Karpas-422 (cell line): ENCODE results near the gene FKTN. TPM values are rescaled to one million over a fixed set of nuclear protein-coding genes. Genes with fewer than 3 reads are reported as not detected.

Experiments used
- DNase-seq: peaks from one replicate; pipeline ENCODE4 v3.0.0-alpha.2; 2015
- H2AFZ ChIP-seq: fragments of 200-600 bp; sonication (generic); 2 replicates; pipeline ENCODE4 v1.6.1; 2014; ENCODE audit warnings: antibody characterized with exemption, low read length, mixed read lengths
- H3K27ac ChIP-seq: fragments of 200-600 bp; sonication (generic); 2 replicates; pipeline ENCODE4 v1.5.1; 2014; ENCODE audit warnings: mild to moderate bottlenecking, low read length, moderate library complexity
- H3K27me3 ChIP-seq: fragments of 200-600 bp; sonication (generic); 2 replicates; pipeline ENCODE4 v1.6.1; 2014; ENCODE audit warnings: low read length, mixed read lengths
- H3K36me3 ChIP-seq: fragments of 200-600 bp; sonication (generic); 2 replicates; pipeline ENCODE4 v1.6.1; 2014; ENCODE audit warnings: low read length, mixed read lengths; ENCODE audit not compliant: insufficient read depth
- H3K4me1 ChIP-seq: fragments of 200-600 bp; sonication (generic); 2 replicates; pipeline ENCODE4 v1.6.1; 2014; ENCODE audit warnings: mild to moderate bottlenecking, low read length, mixed read lengths
- H3K4me2 ChIP-seq: fragments of 200-600 bp; sonication (generic); 2 replicates; pipeline ENCODE4 v1.6.1; 2014; ENCODE audit warnings: low read length, low read depth, mild to moderate bottlenecking; ENCODE audit not compliant: poor library complexity, severe bottlenecking
- H3K4me3 ChIP-seq: fragments of 200-600 bp; sonication (generic); 2 replicates; pipeline ENCODE4 v1.5.1; 2014; ENCODE audit warnings: mild to moderate bottlenecking, antibody characterized with exemption, low read length, mixed read lengths
- H3K79me2 ChIP-seq: fragments of 200-600 bp; sonication (generic); 2 replicates; pipeline ENCODE4 v1.6.1; 2014; ENCODE audit warnings: mild to moderate bottlenecking, low read length, mixed read lengths
- H3K9ac ChIP-seq: fragments of 200-600 bp; sonication (generic); 2 replicates; pipeline ENCODE4 v1.6.0; 2014; ENCODE audit warnings: low read length
- H3K9me2 ChIP-seq: fragments of 200-600 bp; sonication (generic), shearing (Covaris generic); replicated peaks from 2 replicates; pipeline ENCODE4 v1.6.0; 2014; ENCODE audit warnings: mild to moderate bottlenecking, low read length, moderate library complexity; ENCODE audit not compliant: insufficient read depth
- H3K9me3 ChIP-seq: fragments of 300-700, 200-600 bp; sonication (generic); 2 replicates; pipeline ENCODE4 v1.6.1; 2014; ENCODE audit warnings: low read length, mixed read lengths
- H4K20me1 ChIP-seq: fragments of 200-600 bp; sonication (generic); 2 replicates; pipeline ENCODE4 v1.6.1; 2014; ENCODE audit warnings: mild to moderate bottlenecking, antibody characterized with exemption, low read length, low read depth; ENCODE audit not compliant: insufficient read depth
- total RNA-seq: library from RNA; depleted of rRNA; stranded (reverse); fragments of >200 nt; shearing (Covaris generic); gene quantifications from 2 replicates; pipeline ENCODE4 v1.2.3, GENCODE V29; 2014; ENCODE audit warnings: low replicate concordance

The FKTN gene
- total RNA-seq, 1 experiment from 2014 or later, result 22.0 TPM

- Histone ChIP-seq H3K79me2 (no peaks in the 10 kb centered on the region), H3K4me1 (peaks cover 94% of the 10 kb centered on the region), H3K36me3 (no peaks in the 10 kb centered on the region), H3K9me2 (no peaks in the 10 kb centered on the region), H3K4me2 (no peak overlapping the region), H3K27ac (peak overlapping the region; percentile 98), H3K9me3 (no peaks in the 10 kb centered on the region), H3K4me3 (no peak overlapping the region), H4K20me1 (no peaks in the 10 kb centered on the region), H2AFZ (0 out of 2 replicates have a peak overlapping the region, but pooled peaks have one; percentile 17), H3K9ac (peak overlapping the region; percentile 14; the same call in 1 of the 2 replicates), H3K27me3 (no peaks in the 10 kb centered on the region)
- no peak for DNase-seq
Measured at GRCh38 chr9:105676351-105676923, 118.5 kb downstream of the FKTN start.

DNA sequence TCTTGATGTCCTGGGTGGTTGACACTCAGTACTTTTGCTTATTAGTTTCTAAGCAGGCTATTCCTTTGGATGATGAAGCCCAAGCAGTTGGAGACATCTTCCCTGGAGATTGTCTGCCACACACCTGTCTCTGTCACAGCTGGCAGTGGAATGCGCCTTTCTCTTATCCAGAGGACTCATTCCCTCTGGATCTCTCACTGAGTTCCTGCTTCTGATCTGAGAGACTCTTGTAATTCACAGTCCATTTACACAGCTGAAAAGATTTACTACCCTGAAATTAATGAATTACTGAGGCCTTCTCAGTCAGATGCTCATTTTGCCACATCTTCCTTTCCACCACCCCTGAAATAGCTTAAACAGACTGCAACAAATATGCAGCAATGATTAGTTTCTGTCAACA is 120.2 kb downstream of the FKTN start:
- H3K27me3 ChIP-seq, result no peaks in the 10 kb centered on the region
- no peak for DNase-seq
- no peaks in the 10 kb centered on the region for H3K36me3 ChIP-seq
- H3K9me3 ChIP-seq, result no peaks in the 10 kb centered on the region
- no peak overlapping the region for H3K4me3 ChIP-seq
- peak overlapping the region; percentile 98 for H3K27ac ChIP-seq
- H3K4me1 ChIP-seq, result peaks cover 83% of the 10 kb centered on the region
- peak overlapping the region; percentile 34 for H3K9ac ChIP-seq
- H3K79me2 ChIP-seq, result no peaks in the 10 kb centered on the region
- H2AFZ ChIP-seq, result 0 out of 2 replicates have a peak overlapping the region, but pooled peaks have one; percentile 33
- no peaks in the 10 kb centered on the region for H3K9me2 ChIP-seq
- H3K4me2 ChIP-seq, result peak overlapping the region; percentile 35
- no peaks in the 10 kb centered on the region for H4K20me1 ChIP-seq

DNA sequence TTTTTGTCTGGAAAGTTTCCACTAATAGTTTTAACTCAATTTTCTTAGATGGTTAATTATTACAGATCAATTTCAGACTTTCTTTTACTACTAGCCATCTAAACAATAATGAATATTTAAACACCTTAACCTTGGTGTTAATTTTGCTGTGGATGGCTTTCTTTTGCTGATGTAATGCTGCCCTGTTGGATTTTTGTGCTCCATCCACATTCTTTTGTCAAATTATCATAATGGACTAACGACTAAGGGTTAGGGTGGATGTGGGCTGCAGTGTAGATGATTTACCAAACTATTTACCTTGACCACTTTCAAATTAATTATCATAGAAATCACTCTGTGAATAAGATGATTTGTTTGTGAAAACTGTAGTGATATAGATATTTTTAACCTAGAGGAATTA is 120.8 kb downstream of the FKTN start:
- Histone ChIP-seq H3K27ac (peak overlapping the region; percentile 98), H3K4me2 (peak overlapping the region; percentile 35), H3K36me3 (no peaks in the 10 kb centered on the region), H3K9ac (peak overlapping the region; percentile 34), H4K20me1 (no peaks in the 10 kb centered on the region), H3K9me2 (no peaks in the 10 kb centered on the region), H3K4me1 (peaks cover 80% of the 10 kb centered on the region), H3K79me2 (no peaks in the 10 kb centered on the region), H3K9me3 (no peaks in the 10 kb centered on the region), H2AFZ (0 out of 2 replicates have a peak overlapping the region, but pooled peaks have one; percentile 33), H3K4me3 (no peak overlapping the region), H3K27me3 (no peaks in the 10 kb centered on the region)
- DNase-seq, result no peak

- H3K4me2 ChIP-seq, result peak overlapping the region; percentile 35
- H3K79me2 ChIP-seq, result no peaks in the 10 kb centered on the region
- no peak overlapping the region for H3K4me3 ChIP-seq
- H3K27me3 ChIP-seq, result no peaks in the 10 kb centered on the region
- peaks cover 80% of the 10 kb centered on the region for H3K4me1 ChIP-seq
- H3K27ac ChIP-seq, result peak overlapping the region; percentile 98
- DNase-seq, result peak; percentile 67
- no peaks in the 10 kb centered on the region for H4K20me1 ChIP-seq
- H3K36me3 ChIP-seq, result no peaks in the 10 kb centered on the region
- peak overlapping the region; percentile 34 for H3K9ac ChIP-seq
- H2AFZ ChIP-seq, result no peak overlapping the region
- H3K9me2 ChIP-seq, result no peaks in the 10 kb centered on the region
- no peaks in the 10 kb centered on the region for H3K9me3 ChIP-seq
Measured at GRCh38 chr9:105679257-105680022, 121.5 kb downstream of the FKTN start.

GRCh38 chr9:105681313-105681712 is 123.4 kb downstream of the FKTN start:
- peak overlapping the region; percentile 98 for H3K27ac ChIP-seq
- peaks cover 80% of the 10 kb centered on the region for H3K4me1 ChIP-seq
- H4K20me1 ChIP-seq, result no peaks in the 10 kb centered on the region

GRCh38 chr9:105681724-105682123 is 123.8 kb downstream of the FKTN start:
- H3K4me2 ChIP-seq, result peak overlapping the region; percentile 55
- no peaks in the 10 kb centered on the region for H3K9me3 ChIP-seq
- H3K9ac ChIP-seq, result 0 out of 2 replicates have a peak overlapping the region, but pooled peaks have one; percentile 11
- H3K4me3 ChIP-seq, result no peak overlapping the region
- H3K36me3 ChIP-seq, result no peaks in the 10 kb centered on the region
- peak overlapping the region; percentile 98 for H3K27ac ChIP-seq
- no peaks in the 10 kb centered on the region for H3K27me3 ChIP-seq
- H3K79me2 ChIP-seq, result no peaks in the 10 kb centered on the region
- peaks cover 76% of the 10 kb centered on the region for H3K4me1 ChIP-seq
- no peaks in the 10 kb centered on the region for H4K20me1 ChIP-seq
- no peaks in the 10 kb centered on the region for H3K9me2 ChIP-seq
- H2AFZ ChIP-seq, result no peak overlapping the region
- no peak for DNase-seq

More at GRCh38 chr9:105681313-105681712, 123.4 kb downstream of the FKTN start:
- Histone ChIP-seq H3K4me3 (no peak overlapping the region; the same call in 1 of the 2 replicates), H3K9me3 (no peaks in the 10 kb centered on the region), H3K9me2 (no peaks in the 10 kb centered on the region), H3K27me3 (no peaks in the 10 kb centered on the region), H2AFZ (peak overlapping the region; percentile 63; the same call in 1 of the 2 replicates), H3K9ac (peak overlapping the region; percentile 40), H3K4me2 (peak overlapping the region; percentile 55), H3K36me3 (no peaks in the 10 kb centered on the region), H3K79me2 (no peaks in the 10 kb centered on the region)
- DNase-seq, result peak; percentile 61

- Histone ChIP-seq H3K9me2 (no peaks in the 10 kb centered on the region), H3K9me3 (no peaks in the 10 kb centered on the region), H3K4me2 (no peak overlapping the region), H3K27ac (peak overlapping the region; percentile 57), H3K4me3 (no peak overlapping the region), H3K9ac (no peak overlapping the region), H4K20me1 (no peaks in the 10 kb centered on the region), H2AFZ (peak overlapping the region; percentile 47; the same call in 1 of the 2 replicates), H3K27me3 (no peaks in the 10 kb centered on the region), H3K79me2 (no peaks in the 10 kb centered on the region), H3K36me3 (no peaks in the 10 kb centered on the region), H3K4me1 (peaks cover 59% of the 10 kb centered on the region)
- no peak for DNase-seq
Measured at GRCh38 chr9:105683688-105684275, 125.9 kb downstream of the FKTN start.

DNA sequence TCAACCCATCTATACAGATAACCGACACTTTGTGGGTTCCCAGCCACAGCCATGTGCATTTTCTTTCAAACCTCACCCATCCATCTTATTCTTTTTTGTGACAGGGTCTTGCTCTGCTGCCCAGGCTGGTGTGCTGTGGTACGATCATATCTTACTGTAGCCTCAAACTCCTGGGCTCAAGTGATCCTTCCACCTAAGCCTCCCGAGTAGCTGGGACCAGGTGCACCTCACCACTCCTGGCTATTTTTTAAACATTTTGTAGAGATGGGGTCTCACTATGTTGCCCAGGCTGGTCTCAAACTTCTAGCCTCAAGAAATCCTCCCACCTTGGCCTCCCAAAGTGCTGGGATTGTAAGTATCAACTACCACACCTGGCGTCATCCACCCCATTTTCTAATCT is 129.0 kb downstream of the FKTN start:
- no peak for DNase-seq
- no peaks in the 10 kb centered on the region for H3K36me3 ChIP-seq
- no peaks in the 10 kb centered on the region for H3K9me3 ChIP-seq
- no peak overlapping the region for H3K27ac ChIP-seq
- H3K9ac ChIP-seq, result no peak overlapping the region
- H3K27me3 ChIP-seq, result no peaks in the 10 kb centered on the region
- no peaks in the 10 kb centered on the region for H4K20me1 ChIP-seq
- H2AFZ ChIP-seq, result no peak overlapping the region
- no peak overlapping the region for H3K4me2 ChIP-seq
- peaks cover 52% of the 10 kb centered on the region for H3K4me1 ChIP-seq
- no peak overlapping the region for H3K4me3 ChIP-seq
- no peaks in the 10 kb centered on the region for H3K79me2 ChIP-seq
- H3K9me2 ChIP-seq, result no peaks in the 10 kb centered on the region
